Uterus (tissue), 4 donors: ENCODE measurements around the gene ZNF12. TPM values are rescaled to one million over a fixed set of nuclear protein-coding genes. Genes with fewer than 3 reads are reported as not detected.

ENCODE experiments used
- DNase-seq, 2 donors: peaks; one replicate each; pipeline ENCODE4 v3.0.0-alpha.2; 2019 to 2020
- H3K27ac ChIP-seq, 2 donors: fragments of 200-600 bp; sonication (generic); 1 replicate in 1 of 2; 2 replicates in 1 of 2; pipeline ENCODE4 v1.5.1; 2016 to 2018
- H3K27me3 ChIP-seq, 2 donors: fragments of 200-600 bp; sonication (generic); one replicate each; pipeline ENCODE4 v1.5.1; 2018 to 2019; ENCODE audit warnings: control low read depth in 1 of 2
- H3K36me3 ChIP-seq, 2 donors: fragments of 200-600 bp; sonication (generic); one replicate each; pipeline ENCODE4 v1.5.1; 2019; ENCODE audit warnings: control low read depth in 1 of 2
- H3K4me1 ChIP-seq, 2 donors: fragments of 200-600 bp; sonication (generic); one replicate each; pipeline ENCODE4 v1.5.1; 2018 to 2019; ENCODE audit warnings: control low read depth in 1 of 2
- H3K4me3 ChIP-seq, 2 donors: fragments of 200-600 bp; sonication (generic); 1 replicate in 1 of 2; 2 replicates in 1 of 2; pipeline ENCODE4 v1.5.1; 2018 to 2019; ENCODE audit warnings: mild to moderate bottlenecking in 1 of 2
- H3K9me3 ChIP-seq, 2 donors: fragments of 200-600 bp; sonication (generic); one replicate each; pipeline ENCODE4 v1.5.1; 2019; ENCODE audit warnings: control low read depth in 1 of 2
- POLR2A ChIP-seq, 2 donors: fragments of 450-650 bp; IDR thresholded peaks; one replicate each; pipeline ENCODE4 v1.6.1; 2016; ENCODE audit warnings: antibody characterized with exemption in 2 of 2, mild to moderate bottlenecking in 1 of 2, moderate library complexity in 1 of 2
- intact Hi-C: fragments of 100-400 bp; cut with DNase I; formaldehyde crosslinking; loops from one replicate; pipeline ENCODE4 v1.15.1; 2023; ENCODE audit warnings: low total_unique reads
- total RNA-seq, 4 donors: library from RNA; depleted of rRNA in 3 of 4; stranded (reverse); fragments of >200 nt in 3 of 4; gene quantifications; one replicate each; pipeline versions ENCODE4 v1.1.0 to v1.2.4, GENCODE V29; 2014 to 2023
- TF ChIP-seq, protein P1 (sequence below), 4 experiments: fragments of 200-600 bp in 2 of 4; fragments of 450-650 bp in 2 of 4; sonication (generic) in 2 of 4; IDR thresholded peaks; one replicate each; pipeline ENCODE4 v1.5.1; 2016 to 2019; ENCODE audit warnings: antibody characterized with exemption in 4 of 4, mild to moderate bottlenecking in 2 of 4, moderate library complexity in 1 of 4
- donor health status: DM: yes; HTN: yes; CAD: no.

The ZNF12 gene
- total RNA-seq, 4 donors from 2014 or later, result 23.5 to 54.7 (median 33.9) TPM

DNA sequence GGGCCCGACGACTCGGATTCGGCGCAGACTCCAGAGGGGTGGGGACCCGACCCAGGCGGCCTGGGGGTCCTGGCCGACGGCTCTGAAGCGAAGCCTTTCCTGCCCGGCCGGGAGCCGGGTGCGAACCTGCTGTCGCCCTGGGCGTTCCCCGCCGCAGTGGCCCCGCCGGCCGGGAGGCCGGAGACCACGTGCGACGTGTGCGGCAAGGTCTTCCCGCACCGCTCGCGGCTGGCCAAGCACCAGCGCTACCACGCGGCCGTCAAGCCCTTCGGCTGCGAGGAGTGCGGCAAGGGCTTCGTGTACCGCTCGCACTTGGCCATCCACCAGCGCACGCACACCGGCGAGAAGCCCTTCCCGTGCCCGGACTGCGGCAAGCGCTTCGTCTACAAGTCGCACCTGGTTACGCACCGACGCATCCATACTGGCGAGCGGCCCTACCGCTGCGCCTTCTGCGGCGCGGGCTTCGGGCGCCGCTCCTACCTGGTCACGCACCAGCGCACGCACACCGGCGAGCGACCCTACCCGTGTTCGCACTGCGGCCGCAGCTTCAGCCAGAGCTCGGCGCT, 54.2 kb downstream of the ZNF12 start:
- H3K36me3 ChIP-seq, result no peaks in the 10 kb centered on the region
- H3K27ac ChIP-seq, result no peak overlapping the region
- intact Hi-C loops, result no loop called here
- no peak for TF ChIP-seq POLR2A (IDR thresholded peaks at IDR 0.05)
- TF ChIP-seq, protein P1, sequence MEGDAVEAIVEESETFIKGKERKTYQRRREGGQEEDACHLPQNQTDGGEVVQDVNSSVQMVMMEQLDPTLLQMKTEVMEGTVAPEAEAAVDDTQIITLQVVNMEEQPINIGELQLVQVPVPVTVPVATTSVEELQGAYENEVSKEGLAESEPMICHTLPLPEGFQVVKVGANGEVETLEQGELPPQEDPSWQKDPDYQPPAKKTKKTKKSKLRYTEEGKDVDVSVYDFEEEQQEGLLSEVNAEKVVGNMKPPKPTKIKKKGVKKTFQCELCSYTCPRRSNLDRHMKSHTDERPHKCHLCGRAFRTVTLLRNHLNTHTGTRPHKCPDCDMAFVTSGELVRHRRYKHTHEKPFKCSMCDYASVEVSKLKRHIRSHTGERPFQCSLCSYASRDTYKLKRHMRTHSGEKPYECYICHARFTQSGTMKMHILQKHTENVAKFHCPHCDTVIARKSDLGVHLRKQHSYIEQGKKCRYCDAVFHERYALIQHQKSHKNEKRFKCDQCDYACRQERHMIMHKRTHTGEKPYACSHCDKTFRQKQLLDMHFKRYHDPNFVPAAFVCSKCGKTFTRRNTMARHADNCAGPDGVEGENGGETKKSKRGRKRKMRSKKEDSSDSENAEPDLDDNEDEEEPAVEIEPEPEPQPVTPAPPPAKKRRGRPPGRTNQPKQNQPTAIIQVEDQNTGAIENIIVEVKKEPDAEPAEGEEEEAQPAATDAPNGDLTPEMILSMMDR (IDR thresholded peaks at IDR 0.05), result no peak
- H3K9me3 ChIP-seq, result no peaks in the 10 kb centered on the region
- H3K27me3 ChIP-seq, result no peaks in the 10 kb centered on the region
- DNase-seq, result no peak
- no peaks in the 10 kb centered on the region for H3K4me1 ChIP-seq
- H3K4me3 ChIP-seq, result no peak overlapping the region

- TF ChIP-seq, protein P1 (IDR thresholded peaks at IDR 0.05), result no peak
- Histone ChIP-seq H3K36me3 (no peaks in the 10 kb centered on the region), H3K27me3 (no peaks in the 10 kb centered on the region), H3K4me3 (no peak overlapping the region), H3K9me3 (no peaks in the 10 kb centered on the region), H3K4me1 (no peaks in the 10 kb centered on the region), H3K27ac (no peak overlapping the region)
- intact Hi-C loops, result no loop called here
- no peak for DNase-seq
Observed at GRCh38 chr7:6651851-6652445, 54.8 kb downstream of the ZNF12 start.

GRCh38 chr7:6650521-6651011, 56.2 kb downstream of the ZNF12 start:
- TF ChIP-seq POLR2A (IDR thresholded peaks at IDR 0.05), result no peak
- TF ChIP-seq, protein P1 (IDR thresholded peaks at IDR 0.05), result no peak
- no peaks in the 10 kb centered on the region for H3K27me3 ChIP-seq
- no peaks in the 10 kb centered on the region for H3K4me1 ChIP-seq
- H3K36me3 ChIP-seq, result no peaks in the 10 kb centered on the region
- no peak for DNase-seq
- H3K4me3 ChIP-seq, result no peak overlapping the region
- intact Hi-C loops, result no loop called here
- no peaks in the 10 kb centered on the region for H3K9me3 ChIP-seq
- H3K27ac ChIP-seq, result no peak overlapping the region

GRCh38 chr7:6650086-6650485, 56.7 kb downstream of the ZNF12 start:
- no peak for TF ChIP-seq POLR2A (IDR thresholded peaks at IDR 0.05)
- DNase-seq, result no peak
- Histone ChIP-seq H3K27me3 (no peaks in the 10 kb centered on the region), H3K9me3 (no peaks in the 10 kb centered on the region), H3K4me1 (no peaks in the 10 kb centered on the region), H3K27ac (no peak overlapping the region), H3K36me3 (no peaks in the 10 kb centered on the region), H3K4me3 (no peak overlapping the region)
- intact Hi-C loops, result no loop called here

GRCh38 chr7:6649241-6649961, 57.3 kb downstream of the ZNF12 start:
- Histone ChIP-seq H3K27me3 (no peaks in the 10 kb centered on the region), H3K36me3 (no peaks in the 10 kb centered on the region), H3K27ac (no peak overlapping the region), H3K4me3 (no peak overlapping the region), H3K9me3 (no peaks in the 10 kb centered on the region), H3K4me1 (no peaks in the 10 kb centered on the region)
- intact Hi-C loops, result no loop called here
- TF ChIP-seq, protein P1 (IDR thresholded peaks at IDR 0.05), result no peak
- TF ChIP-seq POLR2A (IDR thresholded peaks at IDR 0.05), result no peak
- DNase-seq, result no peak
